ENCODE results near the gene ESYT1.
A peak's percentile ranks its signal among the peaks of the same experiment; 100 is the strongest.

Gene ESYT1

DNA sequence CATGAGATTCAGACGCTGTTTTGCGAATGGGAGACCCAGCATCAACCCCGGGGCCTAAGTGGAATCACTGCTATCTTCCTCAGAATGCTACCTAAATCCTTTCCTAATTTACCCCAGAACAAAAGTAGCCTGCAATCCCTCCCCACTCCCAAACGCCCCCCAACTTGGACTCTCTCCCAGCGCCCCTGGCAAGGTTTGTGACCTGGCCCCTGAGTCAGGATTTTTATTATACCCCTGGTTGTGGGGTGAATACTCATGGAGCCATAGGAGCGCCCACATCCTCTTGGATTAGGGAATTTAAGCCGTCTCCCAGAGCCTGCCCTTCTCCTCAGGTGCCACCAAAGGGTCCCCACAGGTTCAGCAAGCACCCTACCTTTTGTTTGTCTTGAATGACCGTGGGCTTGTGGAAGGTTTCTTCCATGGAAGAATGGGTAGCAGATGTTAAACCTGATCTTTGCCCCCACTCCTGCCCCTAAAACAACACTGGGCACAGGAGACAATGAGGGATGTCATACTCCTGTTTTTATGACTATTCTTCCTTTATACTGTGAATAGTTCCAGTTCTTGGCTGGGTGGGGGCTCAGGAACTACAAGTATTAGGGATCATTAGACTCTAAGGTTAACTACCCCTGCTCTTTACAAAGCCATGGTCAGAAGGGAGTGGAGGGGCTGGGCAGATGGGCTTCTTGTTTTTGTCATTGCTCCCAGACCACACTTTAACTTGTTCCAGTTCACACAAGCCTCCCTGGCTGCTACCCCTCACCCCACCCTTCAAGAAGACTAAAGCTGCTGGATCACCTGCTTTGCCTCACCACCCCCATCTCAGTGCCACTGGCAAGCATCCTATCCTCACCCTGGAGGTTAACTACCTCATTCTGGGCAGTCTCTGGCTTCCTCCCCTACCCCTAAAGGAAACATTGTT is 24.9 kb downstream of the ESYT1 start (continued):
- no peak for TF ChIP-seq KLF9 (tag by site-specific recombination; IDR thresholded peaks at IDR 0.05; ENCODE audit: low read depth)
- no peak for TF ChIP-seq ZNF585B (tag by site-specific recombination; IDR thresholded peaks at IDR 0.05)
- TF ChIP-seq GFI1B (tag by site-specific recombination; IDR thresholded peaks at IDR 0.05) = 0 out of 2 replicates have a peak, but pooled peaks have one; percentile 9
- TF ChIP-seq ZNF202 (tag by site-specific recombination; IDR thresholded peaks at IDR 0.05; ENCODE audit: borderline replicate concordance) = no peak
- TF ChIP-seq ZNF521 (tag by site-specific recombination; IDR thresholded peaks at IDR 0.05) = no peak
- no peak for TF ChIP-seq SP2 (tag by site-specific recombination; IDR thresholded peaks at IDR 0.05)
- peak; percentile 9 for TF ChIP-seq ZBTB20 (tag by site-specific recombination; IDR thresholded peaks at IDR 0.05)
- no peak for TF ChIP-seq ZNF544 (tag by site-specific recombination; IDR thresholded peaks at IDR 0.05)

GRCh38 chr12:56153678-56154065 is 25.6 kb downstream of the ESYT1 start:
- Histone ChIP-seq H3K9me3 (ENCODE audit: control insufficient read depth, insufficient read depth, low read depth, low read length) (no peaks in the 10 kb centered on the region), H3K4me3 (ENCODE audit: low read depth, low read length) (no peak overlapping the region), H3K36me3 (ENCODE audit: control insufficient read depth in 2 of 2, insufficient read depth in 1 of 2, low read length in 2 of 2) (peaks cover 4 to 21% of the 10 kb centered on the region in 2 experiments), H3K27ac (ENCODE audit: extremely low read depth, low read depth, low read length) (no peak overlapping the region), H3K4me1 (ENCODE audit: control insufficient read depth, insufficient read depth, low read length) (no peaks in the 10 kb centered on the region; the same call in 1 of the 2 replicates)
- ChIA-PET POLR2A (interaction anchor here (3.8 kb wide), 1 partner anchor 26 kb away, joined by 20 read pairs; the partner anchor contains the start of gene ESYT1), CTCF (interaction anchor here (0.6 to 2.2 kb wide), 4 partner anchors 16 to 35 kb away, joined by 3 to 8 read pairs (median 4); partner anchors contain the start of gene ZC3H10)
- TF ChIP-seq ZNF776 (tag by site-specific recombination; IDR thresholded peaks at IDR 0.05; ENCODE audit: borderline replicate concordance) (no peak), GLIS2 (tag by site-specific recombination; IDR thresholded peaks at IDR 0.05) (0 out of 2 replicates have a peak, but pooled peaks have one; percentile 33)

- H3K27ac ChIP-seq (ENCODE audit: extremely low read depth, low read depth, low read length) = no peak overlapping the region
- ChIA-PET POLR2A (interaction anchor here (1.4 to 3.8 kb wide), 2 partner anchors 9 to 26 kb away, joined by 5 to 20 read pairs; partner anchors contain the start of gene ESYT1), CTCF (interaction anchor here (0.6 to 2.2 kb wide), 4 partner anchors 17 to 35 kb away, joined by 3 to 8 read pairs (median 4); partner anchors contain the start of gene ZC3H10)
- H3K4me1 ChIP-seq (ENCODE audit: control insufficient read depth, insufficient read depth, low read length) = no peaks in the 10 kb centered on the region; the same call in 1 of the 2 replicates
- H3K9me3 ChIP-seq (ENCODE audit: control insufficient read depth, insufficient read depth, low read depth, low read length) = no peaks in the 10 kb centered on the region
- peaks cover 4 to 24% of the 10 kb centered on the region in 2 experiments for H3K36me3 ChIP-seq (ENCODE audit: control insufficient read depth in 2 of 2, insufficient read depth in 1 of 2, low read length in 2 of 2)
- peak; percentile 60 for TF ChIP-seq SCRT2 (tag by site-specific recombination; IDR thresholded peaks at IDR 0.05)
- no peak for TF ChIP-seq ZNF146 (tag by site-specific recombination; IDR thresholded peaks at IDR 0.05)
- TF ChIP-seq ZNF585B (tag by site-specific recombination; IDR thresholded peaks at IDR 0.05) = no peak
- peak; percentile 97 for TF ChIP-seq SP7 (tag by site-specific recombination; IDR thresholded peaks at IDR 0.05)
- peak; percentile 44; the same call in 1 of the 2 replicates for TF ChIP-seq ZIC2 (tag by site-specific recombination; IDR thresholded peaks at IDR 0.05)
- no peak for TF ChIP-seq ZNF157 (tag by site-specific recombination; IDR thresholded peaks at IDR 0.05)
- no peak for TF ChIP-seq ZBTB26 (tag by site-specific recombination; optimal IDR thresholded peaks at IDR 0.05)
- peak; percentile 64; the same call in 1 of the 2 replicates for TF ChIP-seq IKZF3 (tag by site-specific recombination; IDR thresholded peaks at IDR 0.05)
- 0 out of 2 replicates have a peak, but pooled peaks have one; percentile 26 for TF ChIP-seq SCRT1 (tag by site-specific recombination; IDR thresholded peaks at IDR 0.05; ENCODE audit: borderline replicate concordance)
- TF ChIP-seq ZNF776 (tag by site-specific recombination; IDR thresholded peaks at IDR 0.05; ENCODE audit: borderline replicate concordance) = no peak
- TF ChIP-seq YY1 (tag by site-specific recombination; IDR thresholded peaks at IDR 0.05) = no peak
- TF ChIP-seq ZNF23 (tag by site-specific recombination; IDR thresholded peaks at IDR 0.05; ENCODE audit: borderline replicate concordance) = no peak
- peak; percentile 51 for TF ChIP-seq ZFHX2 (tag by site-specific recombination; conservative IDR thresholded peaks at IDR 0.05)
- peak; percentile 94 for TF ChIP-seq GLIS1 (tag by site-specific recombination; IDR thresholded peaks at IDR 0.05)
- TF ChIP-seq, protein P1, sequence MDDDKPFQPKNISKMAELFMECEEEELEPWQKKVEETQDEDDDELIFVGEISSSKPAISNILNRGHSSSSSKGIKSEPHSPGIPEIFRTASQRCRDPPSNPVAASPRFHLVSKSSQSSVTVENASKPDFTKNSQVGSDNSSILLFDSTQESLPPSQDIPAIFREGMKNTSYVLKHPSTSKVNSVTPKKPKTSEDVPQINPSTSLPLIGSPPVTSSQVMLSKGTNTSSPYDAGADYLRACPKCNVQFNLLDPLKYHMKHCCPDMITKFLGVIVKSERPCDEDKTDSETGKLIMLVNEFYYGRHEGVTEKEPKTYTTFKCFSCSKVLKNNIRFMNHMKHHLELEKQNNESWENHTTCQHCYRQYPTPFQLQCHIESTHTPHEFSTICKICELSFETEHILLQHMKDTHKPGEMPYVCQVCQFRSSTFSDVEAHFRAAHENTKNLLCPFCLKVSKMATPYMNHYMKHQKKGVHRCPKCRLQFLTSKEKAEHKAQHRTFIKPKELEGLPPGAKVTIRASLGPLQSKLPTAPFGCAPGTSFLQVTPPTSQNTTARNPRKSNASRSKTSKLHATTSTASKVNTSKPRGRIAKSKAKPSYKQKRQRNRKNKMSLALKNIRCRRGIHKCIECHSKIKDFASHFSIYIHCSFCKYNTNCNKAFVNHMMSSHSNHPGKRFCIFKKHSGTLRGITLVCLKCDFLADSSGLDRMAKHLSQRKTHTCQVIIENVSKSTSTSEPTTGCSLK (tag by site-specific recombination; IDR thresholded peaks at IDR 0.05) = no peak
- TF ChIP-seq PRDM4 (tag by site-specific recombination; IDR thresholded peaks at IDR 0.05) = peak; percentile 95
- no peak for TF ChIP-seq ZNF239 (tag by site-specific recombination; IDR thresholded peaks at IDR 0.05)
- H3K4me3 ChIP-seq (ENCODE audit: low read depth, low read length) = no peak overlapping the region
Observed at GRCh38 chr12:56154246-56154771, 26.2 kb downstream of the ESYT1 start.
